ENCODE data around the gene TSHZ2. TPM values are rescaled to one million over a fixed set of nuclear protein-coding genes. Genes with fewer than 3 reads are reported as not detected.

TSHZ2 gene
- total RNA-seq, 1 donor from 2014 or later = 30.4 TPM

- Histone ChIP-seq H3K9me3 (no peaks in the 10 kb centered on the region), H3K27me3 (no peaks in the 10 kb centered on the region), H3K4me3 (no peak overlapping the region), H3K27ac (no peak overlapping the region), H3K4me1 (no peaks in the 10 kb centered on the region), H3K36me3 (no peaks in the 10 kb centered on the region)
- intact Hi-C loops (cut with DNase I) = no loop called here
- TF ChIP-seq POLR2AphosphoS5 (IDR thresholded peaks at IDR 0.05; ENCODE audit: insufficient read depth in 1 of 2, low read depth in 1 of 2) (no peak), POLR2A (IDR thresholded peaks at IDR 0.05) (no peak), CTCF (IDR thresholded peaks at IDR 0.05) (no peak)
- no peak for DNase-seq (ENCODE audit: extremely low spot score in 2 of 2)
Measured at GRCh38 chr20:53335555-53335954, 363.4 kb downstream of the TSHZ2 start.

- Histone ChIP-seq H3K27me3 (no peaks in the 10 kb centered on the region), H3K4me1 (no peaks in the 10 kb centered on the region), H3K27ac (no peak overlapping the region), H3K9me3 (no peaks in the 10 kb centered on the region), H3K36me3 (no peaks in the 10 kb centered on the region), H3K4me3 (no peak overlapping the region)
- TF ChIP-seq CTCF (IDR thresholded peaks at IDR 0.05) (no peak), POLR2AphosphoS5 (IDR thresholded peaks at IDR 0.05; ENCODE audit: insufficient read depth in 1 of 2, low read depth in 1 of 2) (no peak), POLR2A (IDR thresholded peaks at IDR 0.05) (no peak)
- intact Hi-C loops (cut with DNase I) = no loop called here
- DNase-seq (ENCODE audit: extremely low spot score in 2 of 2) = no peak
Measured at GRCh38 chr20:53336892-53337291, 364.7 kb downstream of the TSHZ2 start.

GRCh38 chr20:53337390-53338101 is 365.4 kb downstream of the TSHZ2 start:
- DNase-seq (ENCODE audit: extremely low spot score in 2 of 2) = no peak
- no peak overlapping the region for H3K27ac ChIP-seq
- intact Hi-C loops (cut with DNase I) = no loop called here
- no peaks in the 10 kb centered on the region for H3K4me1 ChIP-seq
- H3K27me3 ChIP-seq = no peaks in the 10 kb centered on the region
- TF ChIP-seq POLR2A (IDR thresholded peaks at IDR 0.05) = no peak
- TF ChIP-seq CTCF (IDR thresholded peaks at IDR 0.05) = no peak
- no peak for TF ChIP-seq POLR2AphosphoS5 (IDR thresholded peaks at IDR 0.05; ENCODE audit: insufficient read depth in 1 of 2, low read depth in 1 of 2)
- H3K9me3 ChIP-seq = no peaks in the 10 kb centered on the region
- H3K4me3 ChIP-seq = no peak overlapping the region
- no peaks in the 10 kb centered on the region for H3K36me3 ChIP-seq

- Histone ChIP-seq H3K9me3 (no peaks in the 10 kb centered on the region), H3K4me3 (no peak overlapping the region), H3K27me3 (no peaks in the 10 kb centered on the region), H3K36me3 (no peaks in the 10 kb centered on the region), H3K27ac (no peak overlapping the region), H3K4me1 (no peaks in the 10 kb centered on the region)
- no peak for TF ChIP-seq POLR2AphosphoS5 (IDR thresholded peaks at IDR 0.05; ENCODE audit: insufficient read depth in 1 of 2, low read depth in 1 of 2)
- TF ChIP-seq CTCF (IDR thresholded peaks at IDR 0.05) = no peak
- TF ChIP-seq POLR2A (IDR thresholded peaks at IDR 0.05) = no peak
- DNase-seq (ENCODE audit: extremely low spot score in 2 of 2) = no peak
- intact Hi-C loops (cut with DNase I) = no loop called here
Measured at GRCh38 chr20:53338716-53339115, 366.6 kb downstream of the TSHZ2 start.

- no peak for DNase-seq (ENCODE audit: extremely low spot score in 2 of 2)
- H3K4me1 ChIP-seq = no peaks in the 10 kb centered on the region
- H3K36me3 ChIP-seq = no peaks in the 10 kb centered on the region
- intact Hi-C loops (cut with DNase I) = no loop called here
- no peak overlapping the region for H3K27ac ChIP-seq
- TF ChIP-seq POLR2A (IDR thresholded peaks at IDR 0.05) = no peak
- TF ChIP-seq POLR2AphosphoS5 (IDR thresholded peaks at IDR 0.05; ENCODE audit: insufficient read depth in 1 of 2, low read depth in 1 of 2) = no peak
- TF ChIP-seq CTCF (IDR thresholded peaks at IDR 0.05) = no peak
- H3K4me3 ChIP-seq = no peak overlapping the region
- no peaks in the 10 kb centered on the region for H3K9me3 ChIP-seq
- no peaks in the 10 kb centered on the region for H3K27me3 ChIP-seq
Measured at GRCh38 chr20:53342429-53342828, 370.3 kb downstream of the TSHZ2 start.

Data from vagina (tissue), 2 donors.